OCI-LY1 (cell line): ENCODE measurements around the gene USP46.

Experiments used
- H2AFZ ChIP-seq: fragments of 200-600 bp; sonication (generic), shearing (Covaris generic); 2 replicates; pipeline ENCODE4 v1.6.0; 2014; ENCODE audit warnings: antibody characterized with exemption, mild to moderate bottlenecking, low read length
- H3F3A ChIP-seq: fragments of 200-600 bp; sonication (generic), shearing (Covaris generic); 2 replicates; pipeline ENCODE4 v1.6.0; 2014; ENCODE audit warnings: mild to moderate bottlenecking, antibody characterized with exemption, low read length, moderate library complexity; ENCODE audit not compliant: insufficient read depth
- H3K27ac ChIP-seq: fragments of 200-600 bp; sonication (generic); 2 replicates; pipeline ENCODE4 v1.5.1; 2014; ENCODE audit warnings: low read length, mixed run types, mild to moderate bottlenecking, low read depth; ENCODE audit not compliant: poor library complexity, severe bottlenecking
- H3K27me3 ChIP-seq: fragments of 200-600 bp; sonication (generic); 2 replicates; pipeline ENCODE4 v1.6.0; 2014; ENCODE audit warnings: antibody characterized with exemption, mild to moderate bottlenecking, low read length, moderate library complexity; ENCODE audit not compliant: insufficient read depth
- H3K36me3 ChIP-seq: fragments of 200-600 bp; sonication (generic); 2 replicates; pipeline ENCODE4 v1.6.1; 2014; ENCODE audit warnings: mild to moderate bottlenecking, antibody characterized with exemption, low read length, moderate library complexity, mixed read lengths; ENCODE audit not compliant: insufficient read depth
- H3K4me1 ChIP-seq: fragments of 200-600 bp; sonication (generic); 2 replicates; pipeline ENCODE4 v1.5.1; 2014; ENCODE audit warnings: mild to moderate bottlenecking, low read length, moderate library complexity; ENCODE audit not compliant: insufficient read depth, severe bottlenecking
- H3K4me2 ChIP-seq: fragments of 200-600 bp; sonication (generic), shearing (Covaris generic); 2 replicates; pipeline ENCODE4 v1.6.1; 2014; ENCODE audit warnings: low read length
- H3K4me3 ChIP-seq: fragments of 200-600 bp; sonication (generic); 2 replicates; pipeline ENCODE4 v1.5.1; 2014; ENCODE audit warnings: low read length, low read depth, mild to moderate bottlenecking, mixed read lengths; ENCODE audit not compliant: poor library complexity, severe bottlenecking
- H3K79me2 ChIP-seq: fragments of 200-600 bp; shearing (Covaris generic); 2 replicates; pipeline ENCODE4 v1.6.1; 2016; ENCODE audit warnings: mixed run types, low read length, mixed read lengths; ENCODE audit not compliant: insufficient read depth
- H3K9ac ChIP-seq: fragments of 200-600 bp; sonication (generic), shearing (Covaris generic); 2 replicates; pipeline ENCODE4 v1.6.1; 2014; ENCODE audit warnings: mild to moderate bottlenecking, low read length, mixed read lengths
- H3K9me2 ChIP-seq: fragments of 200-600 bp; sonication (generic), shearing (Covaris generic); 2 replicates; pipeline ENCODE4 v1.6.1; 2014; ENCODE audit warnings: low read depth, mild to moderate bottlenecking, low read length, mixed read lengths
- H3K9me3 ChIP-seq: fragments of 200-600 bp; shearing (Covaris generic); 2 replicates; pipeline ENCODE4 v1.6.1; 2014; ENCODE audit warnings: low read length, mixed read lengths
- H4K20me1 ChIP-seq: fragments of 200-600 bp; sonication (generic), shearing (Covaris generic); 2 replicates; pipeline ENCODE4 v1.6.0; 2016; ENCODE audit warnings: mild to moderate bottlenecking, low read length; ENCODE audit not compliant: insufficient read depth
- CTCF ChIP-seq: fragments of 200-600 bp; sonication (generic), shearing (Covaris generic); IDR thresholded peaks from 2 replicates; pipeline ENCODE4 v1.5.1; 2017; ENCODE audit warnings: mild to moderate bottlenecking, antibody characterized with exemption, low read length, moderate library complexity, mixed read lengths
- EZH2 ChIP-seq: fragments of 200-600 bp; sonication (generic), shearing (Covaris generic); IDR thresholded peaks from 2 replicates; pipeline ENCODE4 v1.8.0; 2017; ENCODE audit warnings: borderline replicate concordance, mixed run types, mild to moderate bottlenecking, antibody characterized with exemption, low read length, moderate library complexity, mixed read lengths

USP46 gene

GRCh38 chr4:52617336-52618020 lies 41.6 kb downstream of the USP46 start:
- Histone ChIP-seq H3K27me3 (no peaks in the 10 kb centered on the region), H3K4me3 (no peak overlapping the region)
- no peak for TF ChIP-seq CTCF
- no peak for TF ChIP-seq EZH2

GRCh38 chr4:52614241-52614640 lies 44.9 kb downstream of the USP46 start:
- H3K36me3 ChIP-seq, result peaks cover 6% of the 10 kb centered on the region
- no peaks in the 10 kb centered on the region for H3K9me2 ChIP-seq
- H3K79me2 ChIP-seq, result no peaks in the 10 kb centered on the region
- H3K27me3 ChIP-seq, result no peaks in the 10 kb centered on the region
- no peak overlapping the region for H3K4me2 ChIP-seq
- no peaks in the 10 kb centered on the region for H4K20me1 ChIP-seq
- no peaks in the 10 kb centered on the region for H3K4me1 ChIP-seq
- no peak overlapping the region for H3K27ac ChIP-seq
- no peak overlapping the region for H3K9ac ChIP-seq
- H3K4me3 ChIP-seq, result no peak overlapping the region
- no peaks in the 10 kb centered on the region; the same call in 1 of the 2 replicates for H3F3A ChIP-seq
- H3K9me3 ChIP-seq, result no peaks in the 10 kb centered on the region
- no peak overlapping the region for H2AFZ ChIP-seq
- TF ChIP-seq CTCF (no peak), EZH2 (no peak)

More at GRCh38 chr4:52617336-52618020, 41.6 kb downstream of the USP46 start:
- H4K20me1 ChIP-seq, result no peaks in the 10 kb centered on the region
- H3K9ac ChIP-seq, result no peak overlapping the region
- no peaks in the 10 kb centered on the region for H3K9me3 ChIP-seq
- no peaks in the 10 kb centered on the region; the same call in 1 of the 2 replicates for H3F3A ChIP-seq
- no peak overlapping the region for H3K27ac ChIP-seq
- H3K79me2 ChIP-seq, result no peaks in the 10 kb centered on the region
- H3K36me3 ChIP-seq, result peaks cover 7% of the 10 kb centered on the region; the same call in 1 of the 2 replicates
- H3K4me2 ChIP-seq, result no peak overlapping the region
- H2AFZ ChIP-seq, result no peak overlapping the region
- no peaks in the 10 kb centered on the region for H3K9me2 ChIP-seq
- H3K4me1 ChIP-seq, result no peaks in the 10 kb centered on the region

GRCh38 chr4:52612341-52612740 lies 46.8 kb downstream of the USP46 start:
- H2AFZ ChIP-seq, result no peak overlapping the region
- no peak overlapping the region for H3K27ac ChIP-seq
- H4K20me1 ChIP-seq, result no peaks in the 10 kb centered on the region
- H3K4me3 ChIP-seq, result no peak overlapping the region
- no peaks in the 10 kb centered on the region for H3K9me3 ChIP-seq
- no peaks in the 10 kb centered on the region for H3K27me3 ChIP-seq
- TF ChIP-seq CTCF, result no peak
- TF ChIP-seq EZH2, result no peak
- H3K4me1 ChIP-seq, result no peaks in the 10 kb centered on the region
- no peaks in the 10 kb centered on the region for H3K9me2 ChIP-seq
- no peaks in the 10 kb centered on the region for H3K79me2 ChIP-seq
- H3K4me2 ChIP-seq, result no peak overlapping the region
- no peaks in the 10 kb centered on the region; the same call in 1 of the 2 replicates for H3F3A ChIP-seq
- no peak overlapping the region for H3K9ac ChIP-seq
- H3K36me3 ChIP-seq, result peaks cover 9% of the 10 kb centered on the region
